HG02981 (cell line): ENCODE results near the gene DYNLT2.
"Not testable (repeated sequence)": the region's sequence is repeated elsewhere in the genome, so short reads cannot be mapped to it uniquely, and the experiment has no call there.

Experiments used
- ATAC-seq: cut with Tn5 transposase; IDR thresholded peaks from one replicate; pipeline ENCODE4 v1.9.1; 2021; ENCODE audit warnings: mild to moderate bottlenecking, moderate library complexity; ENCODE audit not compliant: unreplicated experiment

The DYNLT2 gene

DNA sequence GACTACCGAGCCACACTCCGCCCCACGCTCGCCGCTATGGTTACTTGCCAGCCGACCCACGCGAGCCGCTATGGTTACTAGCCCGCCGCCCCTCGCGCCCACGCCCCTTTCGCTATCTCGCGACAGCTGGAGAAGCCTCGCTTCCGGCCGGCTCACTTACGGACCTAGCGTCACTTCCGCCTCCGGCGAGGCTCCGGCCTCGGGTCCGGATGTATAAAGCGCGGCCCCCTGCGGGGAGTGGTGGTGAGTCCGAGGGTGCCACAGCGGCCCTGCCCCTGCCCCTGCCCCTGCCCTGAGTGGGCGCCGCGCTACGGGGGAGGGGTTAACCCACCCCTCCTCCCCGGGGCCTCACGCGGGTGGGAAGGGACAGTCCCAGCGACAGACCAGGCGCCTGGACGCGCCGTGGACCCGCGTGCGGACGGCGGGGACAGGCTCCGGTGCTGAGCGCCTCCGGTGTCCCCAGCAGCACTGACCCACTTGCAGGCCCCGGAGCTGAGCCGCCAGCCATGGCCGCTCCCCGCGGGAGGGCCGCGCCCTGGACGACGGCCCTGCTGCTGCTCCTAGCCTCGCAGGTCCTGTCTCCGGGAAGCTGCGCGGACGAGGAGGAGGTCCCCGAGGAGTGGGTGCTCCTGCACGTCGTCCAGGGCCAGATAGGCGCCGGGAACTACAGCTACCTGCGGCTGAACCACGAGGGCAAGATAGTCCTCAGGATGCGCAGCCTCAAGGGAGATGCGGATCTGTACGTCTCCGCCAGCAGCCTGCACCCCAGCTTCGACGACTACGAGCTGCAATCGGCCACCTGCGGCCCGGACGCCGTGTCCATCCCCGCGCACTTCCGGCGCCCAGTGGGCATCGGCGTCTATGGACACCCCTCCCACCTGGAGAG is 49.2 kb downstream of the DYNLT2 start, which contains the start of the genes C6orf120 and WDR27:
C6orf120 (plus strand) TSS at position 173 of the 886 bp plus-strand sequence; CDS start at position 507, 334 bp downstream.
WDR27 (minus strand) TSS at position 76 of the 886 bp plus-strand sequence. CDS start 13,024 bp downstream, outside the sequence.
- ATAC-seq: peak; percentile 95

DNA sequence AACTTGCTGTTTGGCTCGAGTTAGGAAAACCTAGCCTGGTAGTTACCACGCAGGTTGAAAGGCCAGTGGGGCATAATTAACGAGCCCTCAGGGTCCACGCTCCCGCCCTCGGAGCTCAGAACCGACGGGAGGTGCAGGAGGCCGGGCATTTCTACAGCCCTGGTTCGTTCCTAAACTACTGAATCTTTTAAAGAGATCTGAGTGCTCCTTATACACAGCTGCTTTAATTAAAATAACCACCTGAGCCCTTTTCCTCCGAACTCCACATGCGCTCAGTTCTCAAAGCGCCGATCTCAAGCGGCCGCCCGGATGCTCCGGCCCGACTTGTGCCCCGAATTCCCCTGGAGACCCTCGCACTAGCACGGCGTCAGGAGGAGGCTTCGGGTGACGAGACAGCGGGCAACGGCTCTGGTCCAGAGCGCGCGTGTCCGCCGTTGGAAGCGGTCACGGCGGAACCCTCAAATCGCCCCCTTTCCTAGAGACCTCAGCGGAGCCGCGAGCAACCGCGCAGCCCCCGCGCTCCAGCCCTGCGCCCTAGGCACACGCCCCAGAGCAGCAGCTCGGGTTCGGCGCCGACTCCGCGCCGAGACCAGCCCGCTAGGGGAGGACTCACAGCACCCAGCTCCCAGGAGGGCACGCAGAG is 49.9 kb downstream of the DYNLT2 start:
- ATAC-seq: no peak

DNA sequence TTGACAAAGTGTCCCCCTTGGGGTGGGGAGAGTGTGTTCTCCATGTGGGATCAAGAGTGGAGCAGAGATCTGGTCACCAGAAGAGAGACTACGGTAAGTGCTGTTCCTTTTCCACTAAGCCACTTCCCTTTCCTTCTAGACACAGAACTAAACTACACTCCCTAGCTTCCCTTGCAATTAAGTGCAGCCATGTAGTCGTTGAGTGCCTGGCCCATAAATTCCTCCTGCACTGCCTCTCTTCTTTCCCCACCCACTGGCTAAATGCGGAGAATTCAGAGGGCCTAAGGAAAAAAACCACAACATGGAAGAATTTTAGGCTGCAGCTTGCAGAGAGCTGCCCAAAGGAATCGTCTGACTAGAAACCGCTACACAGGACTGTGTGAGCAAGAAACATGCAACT is 51.1 kb downstream of the DYNLT2 start:
- ATAC-seq: no peak

DNA sequence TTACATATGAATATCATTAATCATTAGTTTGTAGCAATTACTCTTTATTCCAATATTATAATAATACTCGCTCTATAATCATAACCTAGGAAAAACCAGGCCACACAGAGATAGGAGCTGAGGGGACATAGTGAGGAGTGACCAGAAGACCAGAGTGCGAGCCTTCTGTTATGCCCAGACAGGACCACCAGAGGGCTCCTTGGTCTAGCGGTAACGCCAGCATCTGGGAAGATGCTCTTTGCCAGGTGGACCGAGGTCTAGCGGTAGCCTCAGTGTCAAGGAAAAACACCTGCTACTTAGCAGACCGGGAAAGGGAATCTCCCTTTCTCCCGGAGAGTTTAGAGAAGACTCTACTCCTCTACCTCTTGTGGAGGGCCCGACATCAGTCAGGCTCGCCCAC is 54.3 kb downstream of the DYNLT2 start:
- not testable (repeated sequence) for ATAC-seq

DNA sequence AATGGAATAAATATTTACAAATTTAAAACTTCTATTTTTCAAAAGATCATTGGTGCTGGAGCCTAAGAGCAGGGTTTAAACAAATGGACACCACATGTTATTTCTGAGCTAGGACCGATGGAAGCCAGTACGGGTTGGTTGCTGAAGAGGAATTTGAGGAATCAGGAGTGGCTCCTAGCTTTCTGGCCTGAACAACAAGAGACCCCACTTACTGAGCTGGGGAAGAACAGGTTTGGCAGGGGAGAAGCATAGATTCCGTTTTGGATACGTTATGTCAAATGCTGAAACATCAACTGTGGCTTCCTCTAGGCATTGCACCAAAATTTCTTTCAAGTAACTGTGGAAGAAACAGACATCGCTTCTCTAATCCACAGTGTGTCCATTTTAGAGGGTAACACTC is 56.2 kb downstream of the DYNLT2 start:
- no peak for ATAC-seq

DNA sequence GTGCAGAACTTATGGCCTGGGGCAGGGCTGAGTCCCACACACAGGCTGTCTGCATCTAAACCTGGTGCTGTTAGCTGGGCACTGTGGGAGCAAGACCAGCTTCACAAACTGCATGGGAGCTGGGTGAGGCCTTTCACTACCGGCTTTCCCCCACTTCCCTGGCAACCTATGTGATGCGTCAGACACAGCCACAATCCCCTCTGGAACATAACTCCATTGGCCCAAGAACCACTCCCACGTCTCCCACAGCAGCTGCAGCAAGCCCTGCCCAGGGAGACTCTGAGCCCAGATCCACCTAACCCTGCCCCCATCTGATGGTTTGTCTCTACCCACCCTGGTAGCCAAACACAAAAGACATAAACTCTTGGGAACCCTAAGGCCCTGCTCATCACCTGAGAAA is 58.9 kb downstream of the DYNLT2 start:
- no peak for ATAC-seq

DNA sequence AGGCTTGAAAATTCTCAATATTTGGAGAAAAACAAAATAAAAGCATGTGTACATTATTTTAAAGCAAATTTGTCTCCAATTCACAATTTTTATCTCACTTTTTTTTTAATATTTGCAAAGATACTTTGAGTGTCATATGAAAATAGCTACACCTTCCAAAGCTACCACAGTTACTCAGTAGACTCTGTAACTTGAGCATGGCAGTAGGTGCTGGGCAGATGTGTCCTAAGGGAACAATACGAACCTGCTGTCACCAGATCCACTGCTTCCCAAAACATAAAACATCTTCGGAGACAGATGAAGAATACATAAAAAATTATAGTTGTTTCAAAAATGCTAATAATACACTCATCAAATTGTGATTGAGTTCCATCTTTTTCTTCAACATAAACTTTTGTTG is 60.1 kb downstream of the DYNLT2 start:
- ATAC-seq: no peak
